Measurements from ENCODE around the gene ESPN. TPM values are rescaled to one million over a fixed set of nuclear protein-coding genes. Genes with fewer than 3 reads are reported as not detected.

Gene ESPN
- total RNA-seq, 1 donor from 2014 or later, result 54.0 TPM

GRCh38 chr1:6470132-6471085, 45.8 kb downstream of the ESPN start:
- no peaks in the 10 kb centered on the region for H3K4me1 Mint-ChIP-seq (ENCODE audit: low read depth)
- H3K27me3 Mint-ChIP-seq, result no peaks in the 10 kb centered on the region
- TF ChIP-seq, protein P1, sequence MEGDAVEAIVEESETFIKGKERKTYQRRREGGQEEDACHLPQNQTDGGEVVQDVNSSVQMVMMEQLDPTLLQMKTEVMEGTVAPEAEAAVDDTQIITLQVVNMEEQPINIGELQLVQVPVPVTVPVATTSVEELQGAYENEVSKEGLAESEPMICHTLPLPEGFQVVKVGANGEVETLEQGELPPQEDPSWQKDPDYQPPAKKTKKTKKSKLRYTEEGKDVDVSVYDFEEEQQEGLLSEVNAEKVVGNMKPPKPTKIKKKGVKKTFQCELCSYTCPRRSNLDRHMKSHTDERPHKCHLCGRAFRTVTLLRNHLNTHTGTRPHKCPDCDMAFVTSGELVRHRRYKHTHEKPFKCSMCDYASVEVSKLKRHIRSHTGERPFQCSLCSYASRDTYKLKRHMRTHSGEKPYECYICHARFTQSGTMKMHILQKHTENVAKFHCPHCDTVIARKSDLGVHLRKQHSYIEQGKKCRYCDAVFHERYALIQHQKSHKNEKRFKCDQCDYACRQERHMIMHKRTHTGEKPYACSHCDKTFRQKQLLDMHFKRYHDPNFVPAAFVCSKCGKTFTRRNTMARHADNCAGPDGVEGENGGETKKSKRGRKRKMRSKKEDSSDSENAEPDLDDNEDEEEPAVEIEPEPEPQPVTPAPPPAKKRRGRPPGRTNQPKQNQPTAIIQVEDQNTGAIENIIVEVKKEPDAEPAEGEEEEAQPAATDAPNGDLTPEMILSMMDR (IDR thresholded peaks at IDR 0.05; ENCODE audit: unreplicated experiment), result no peak
- H3K36me3 Mint-ChIP-seq (ENCODE audit: insufficient read depth), result peaks cover 21% of the 10 kb centered on the region
- no peaks in the 10 kb centered on the region for H3K9me3 Mint-ChIP-seq (ENCODE audit: low read depth)
- no peak overlapping the region for H3K27ac Mint-ChIP-seq
- DNase-seq (ENCODE audit: low spot score, unreplicated experiment), result no peak
- no peak overlapping the region for H3K4me3 Mint-ChIP-seq (ENCODE audit: low read depth)

GRCh38 chr1:6471086-6471969, 46.8 kb downstream of the ESPN start:
- H3K27ac Mint-ChIP-seq, result no peak overlapping the region
- no peak for DNase-seq (ENCODE audit: low spot score, unreplicated experiment)
- peaks cover 8% of the 10 kb centered on the region for H3K4me1 Mint-ChIP-seq (ENCODE audit: low read depth)
- peaks cover 21% of the 10 kb centered on the region for H3K36me3 Mint-ChIP-seq (ENCODE audit: insufficient read depth)
- H3K4me3 Mint-ChIP-seq (ENCODE audit: low read depth), result no peak overlapping the region
- TF ChIP-seq, protein P1 (IDR thresholded peaks at IDR 0.05; ENCODE audit: unreplicated experiment), result no peak
- H3K9me3 Mint-ChIP-seq (ENCODE audit: low read depth), result no peaks in the 10 kb centered on the region
- no peaks in the 10 kb centered on the region for H3K27me3 Mint-ChIP-seq

GRCh38 chr1:6471970-6472368, 47.4 kb downstream of the ESPN start:
- peaks cover 21% of the 10 kb centered on the region for H3K36me3 Mint-ChIP-seq (ENCODE audit: insufficient read depth)
- DNase-seq (ENCODE audit: low spot score, unreplicated experiment), result no peak
- no peak overlapping the region for H3K4me3 Mint-ChIP-seq (ENCODE audit: low read depth)
- no peaks in the 10 kb centered on the region for H3K27me3 Mint-ChIP-seq
- no peak overlapping the region for H3K27ac Mint-ChIP-seq
- H3K4me1 Mint-ChIP-seq (ENCODE audit: low read depth), result peaks cover 14% of the 10 kb centered on the region
- H3K9me3 Mint-ChIP-seq (ENCODE audit: low read depth), result no peaks in the 10 kb centered on the region
- TF ChIP-seq, protein P1 (IDR thresholded peaks at IDR 0.05; ENCODE audit: unreplicated experiment), result no peak

GRCh38 chr1:6472391-6472790, 47.8 kb downstream of the ESPN start:
- H3K27ac Mint-ChIP-seq, result no peak overlapping the region
- TF ChIP-seq, protein P1 (IDR thresholded peaks at IDR 0.05; ENCODE audit: unreplicated experiment), result peak; percentile 12
- H3K9me3 Mint-ChIP-seq (ENCODE audit: low read depth), result no peaks in the 10 kb centered on the region
- no peak for DNase-seq (ENCODE audit: low spot score, unreplicated experiment)
- H3K4me3 Mint-ChIP-seq (ENCODE audit: low read depth), result no peak overlapping the region
- peaks cover 18% of the 10 kb centered on the region for H3K36me3 Mint-ChIP-seq (ENCODE audit: insufficient read depth)
- peaks cover 18% of the 10 kb centered on the region for H3K4me1 Mint-ChIP-seq (ENCODE audit: low read depth)
- no peaks in the 10 kb centered on the region for H3K27me3 Mint-ChIP-seq

DNA sequence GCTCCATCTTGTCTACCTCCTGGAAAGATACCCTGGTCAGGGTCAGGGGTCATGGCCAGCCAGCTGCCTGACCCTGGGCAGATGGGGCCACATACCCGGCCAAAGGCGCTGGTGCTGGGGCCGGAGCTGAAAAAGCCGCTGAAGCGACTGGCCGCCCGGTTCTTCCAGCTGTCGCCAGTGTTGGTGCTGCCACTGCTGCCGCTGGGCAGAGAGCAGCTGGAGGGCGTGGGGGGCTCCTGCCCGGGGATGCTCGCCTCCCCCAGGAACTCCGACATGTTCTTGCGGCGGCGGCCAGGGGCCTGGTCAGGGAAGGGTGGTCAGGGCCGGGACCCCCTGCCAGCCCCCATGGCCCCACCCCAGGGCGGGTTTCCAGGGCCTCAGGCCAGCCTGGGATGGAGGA, 48.6 kb downstream of the ESPN start:
- Mint-ChIP-seq H3K4me3 (ENCODE audit: low read depth) (no peak overlapping the region), H3K4me1 (ENCODE audit: low read depth) (peaks cover 21% of the 10 kb centered on the region), H3K36me3 (ENCODE audit: insufficient read depth) (peaks cover 14% of the 10 kb centered on the region), H3K9me3 (ENCODE audit: low read depth) (no peaks in the 10 kb centered on the region), H3K27me3 (no peaks in the 10 kb centered on the region), H3K27ac (no peak overlapping the region)
- DNase-seq (ENCODE audit: low spot score, unreplicated experiment), result no peak
- TF ChIP-seq, protein P1 (IDR thresholded peaks at IDR 0.05; ENCODE audit: unreplicated experiment), result no peak
